ENCODE results near the gene CCDC8. TPM values are rescaled to one million over a fixed set of nuclear protein-coding genes. Genes with fewer than 3 reads are reported as not detected.
"Not testable (repeated sequence)": the region's sequence is repeated elsewhere in the genome, so short reads cannot be mapped to it uniquely, and the experiment has no call there.

The CCDC8 gene
- total and polyA plus RNA-seq, 5 donors, result 28.8 to 54.6 (median 48.4) TPM

DNA sequence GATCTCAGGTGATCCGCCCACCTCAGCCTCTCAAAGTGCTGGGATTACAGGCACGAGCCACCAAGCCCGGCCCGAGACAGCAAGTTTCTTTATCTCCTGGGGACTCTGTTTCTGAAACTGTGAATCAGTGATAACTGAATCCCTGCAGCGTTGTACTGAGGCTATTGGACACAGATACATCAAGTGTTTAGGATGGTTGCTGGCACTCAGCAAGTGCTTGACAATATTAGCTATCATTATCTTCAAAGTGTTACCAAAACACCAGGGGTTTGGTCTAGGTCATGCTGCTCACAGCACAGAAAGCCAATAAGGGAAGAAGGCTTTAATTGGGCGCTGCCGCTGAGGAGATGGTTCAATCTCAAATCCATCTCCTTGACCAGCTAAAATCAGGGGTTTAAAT is 35.9 kb upstream of the CCDC8 start:
- intact Hi-C loops (cut with DNase I), result loop anchor here in 1 of 4 donors (5.0 kb wide), 1 partner anchor 33 kb away; no protein-coding TSS in a partner anchor
- DNase-seq, result no peak
- peak; percentile 49 to 56 for ATAC-seq
- Histone ChIP-seq H3K27ac (ENCODE audit: low read length) (no peak overlapping the region), H3K27me3 (ENCODE audit: control insufficient read depth, insufficient read depth) (no peaks in the 10 kb centered on the region), H3K9me3 (ENCODE audit: control insufficient read depth, low read length) (no peaks in the 10 kb centered on the region), H3K4me3 (ENCODE audit: low read length) (no peak overlapping the region), H3K4me1 (ENCODE audit: control insufficient read depth, insufficient read depth, low read length) (no peaks in the 10 kb centered on the region)
- 39% methylated on average over 7 of the region's 7 CpGs for WGBS

DNA sequence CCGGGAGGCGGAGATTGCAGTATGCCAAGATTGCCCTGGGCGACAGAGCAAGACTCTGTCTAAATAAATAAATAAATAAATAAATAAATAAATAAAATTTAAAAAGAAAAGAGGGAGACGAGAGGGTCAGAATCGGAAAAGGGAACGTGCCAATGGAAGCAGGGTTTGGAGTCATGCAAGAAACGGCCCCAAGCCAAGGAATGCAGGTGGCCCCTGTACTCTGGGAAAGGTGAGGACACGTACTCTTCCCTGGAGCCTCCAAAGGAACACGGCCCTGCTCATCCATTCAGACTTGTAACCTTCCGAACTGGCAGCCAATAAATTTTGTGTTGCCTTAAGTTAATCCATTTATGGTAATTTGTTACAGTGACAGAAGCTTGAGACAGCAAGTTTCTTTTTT is 35.2 kb upstream of the CCDC8 start:
- DNase-seq, result no peak
- no peak overlapping the region for H3K27ac ChIP-seq (ENCODE audit: low read length)
- whole genome bisulfite sequencing, result 80% methylated on average over 10 of the region's 10 CpGs
- ATAC-seq, result no peak
- intact Hi-C loops (cut with DNase I), result loop anchor here in 1 of 4 donors (5.0 kb wide), 1 partner anchor 34 kb away; no protein-coding TSS in a partner anchor
- no peaks in the 10 kb centered on the region for H3K4me1 ChIP-seq (ENCODE audit: control insufficient read depth, insufficient read depth, low read length)
- no peak overlapping the region for H3K4me3 ChIP-seq (ENCODE audit: low read length)
- no peaks in the 10 kb centered on the region for H3K9me3 ChIP-seq (ENCODE audit: control insufficient read depth, low read length)
- no peaks in the 10 kb centered on the region for H3K27me3 ChIP-seq (ENCODE audit: control insufficient read depth, insufficient read depth)

DNA sequence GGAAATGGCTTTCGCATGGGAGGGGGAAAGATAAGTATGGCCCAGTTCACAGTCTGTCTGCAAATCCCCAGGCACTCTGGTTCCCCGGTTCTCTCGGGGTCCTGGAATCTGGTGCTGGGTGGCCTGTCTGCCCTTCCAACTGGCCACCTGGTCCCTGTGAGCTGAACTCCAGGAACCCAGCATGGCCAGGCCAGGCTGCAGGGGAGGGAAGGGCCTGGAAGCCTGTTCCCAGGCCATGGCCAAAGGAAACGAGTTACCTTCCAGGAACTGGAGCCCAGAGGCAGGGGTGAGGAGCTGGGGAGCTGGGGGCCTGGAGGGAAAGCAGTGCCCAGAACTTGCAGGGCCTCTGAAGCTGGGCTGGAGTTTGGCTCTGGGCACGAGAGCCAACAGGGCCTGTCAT is 34.5 kb upstream of the CCDC8 start:
- WGBS, result 43% methylated on average over 5 of the region's 5 CpGs
- ATAC-seq, result peak; percentile 38 to 82
- no peak overlapping the region for H3K4me3 ChIP-seq (ENCODE audit: low read length)
- no peaks in the 10 kb centered on the region for H3K27me3 ChIP-seq (ENCODE audit: control insufficient read depth, insufficient read depth)
- no peak overlapping the region for H3K27ac ChIP-seq (ENCODE audit: low read length)
- H3K4me1 ChIP-seq (ENCODE audit: control insufficient read depth, insufficient read depth, low read length), result no peaks in the 10 kb centered on the region
- peak; percentile 31 to 88 (median 86) for DNase-seq
- intact Hi-C loops (cut with DNase I), result loop anchor here in 1 of 4 donors (5.0 kb wide), 1 partner anchor 34 kb away; no protein-coding TSS in a partner anchor
- no peaks in the 10 kb centered on the region for H3K9me3 ChIP-seq (ENCODE audit: control insufficient read depth, low read length)

DNA sequence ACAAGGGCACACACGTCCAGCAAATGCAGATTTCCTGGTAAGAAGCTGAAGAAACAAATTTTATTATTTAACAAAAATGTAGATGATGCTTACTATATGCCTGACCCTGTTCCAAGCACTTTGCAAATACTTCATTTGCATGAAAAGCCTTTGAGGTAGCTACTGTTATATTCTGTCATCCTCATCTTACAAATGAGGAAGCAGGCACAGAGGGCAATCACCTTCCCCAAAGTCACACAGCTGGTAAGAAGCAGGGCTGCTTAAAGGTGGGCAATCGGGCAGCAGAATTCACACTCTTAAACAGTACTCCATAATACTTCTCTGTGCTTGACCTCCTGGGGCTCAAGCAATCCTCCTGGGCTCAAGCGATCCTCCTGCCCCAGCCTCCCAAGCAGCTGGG is 33.6 kb upstream of the CCDC8 start:
- intact Hi-C loops (cut with DNase I), result loop anchor here in 1 of 4 donors (5.0 kb wide), 1 partner anchor 35 kb away; no protein-coding TSS in a partner anchor
- H3K9me3 ChIP-seq (ENCODE audit: control insufficient read depth, low read length), result no peaks in the 10 kb centered on the region
- no peak overlapping the region for H3K4me3 ChIP-seq (ENCODE audit: low read length)
- H3K27ac ChIP-seq (ENCODE audit: low read length), result no peak overlapping the region
- no peak for ATAC-seq
- 54% methylated on average over 3 of the region's 3 CpGs for WGBS
- no peak for DNase-seq
- H3K4me1 ChIP-seq (ENCODE audit: control insufficient read depth, insufficient read depth, low read length), result peaks cover 4% of the 10 kb centered on the region
- no peaks in the 10 kb centered on the region for H3K27me3 ChIP-seq (ENCODE audit: control insufficient read depth, insufficient read depth)

DNA sequence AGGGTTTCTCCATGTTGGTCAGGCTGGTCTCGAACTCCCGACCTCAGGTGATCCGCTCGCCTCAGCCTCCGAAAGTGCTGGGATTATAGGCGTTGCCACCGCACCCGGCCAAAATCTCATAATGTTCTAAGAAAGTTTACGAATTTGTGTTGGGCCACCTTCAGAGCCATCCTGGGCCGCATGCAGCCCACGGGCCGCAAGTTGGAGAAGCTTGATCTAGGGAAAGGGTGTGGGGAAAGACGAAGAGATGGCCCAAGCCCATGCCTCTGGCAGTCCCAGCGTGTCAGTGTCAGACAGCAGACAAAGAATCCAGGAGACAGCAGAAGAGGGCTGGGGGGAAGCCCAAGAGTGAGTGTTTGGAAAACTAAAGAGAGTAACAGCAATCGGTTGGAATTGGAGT is 32.7 kb upstream of the CCDC8 start:
- no peak for ATAC-seq
- 84% methylated on average over 15 of the region's 15 CpGs for WGBS
- H3K27ac ChIP-seq (ENCODE audit: low read length), result no peak overlapping the region

DNA sequence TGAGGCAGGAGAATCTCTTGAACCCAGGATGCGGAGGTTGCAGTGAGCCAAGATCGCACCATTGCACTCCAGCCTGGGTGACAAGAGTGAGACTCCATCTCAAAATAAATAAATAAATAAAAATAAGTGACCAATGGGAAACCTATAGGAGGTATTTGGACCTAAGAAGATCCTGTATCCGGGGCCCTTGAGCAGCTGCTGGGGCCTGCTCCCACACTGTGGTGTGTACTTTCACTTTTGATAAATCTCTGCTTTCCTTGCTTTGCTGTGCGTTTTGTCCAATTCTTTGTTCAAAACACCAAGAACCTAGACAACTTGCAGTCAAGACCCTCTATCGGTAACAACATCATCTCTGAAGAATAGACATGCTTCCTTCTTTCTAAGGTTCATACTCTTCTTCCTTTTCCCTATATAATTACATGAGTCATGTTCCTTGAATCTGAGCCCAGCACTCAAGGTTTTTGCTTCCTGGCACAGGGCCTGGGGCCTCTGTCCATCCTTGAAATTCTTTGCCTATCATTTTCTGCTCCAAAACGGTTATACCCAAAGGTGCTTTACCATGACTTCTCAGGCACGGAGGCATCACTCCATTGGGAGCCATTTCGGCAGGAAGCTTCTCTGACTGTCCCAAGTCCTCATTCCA is 29.6 kb upstream of the CCDC8 start:
- Histone ChIP-seq H3K4me3 (ENCODE audit: low read length) (no peak overlapping the region), H3K27ac (ENCODE audit: low read length) (no peak overlapping the region), H3K4me1 (ENCODE audit: control insufficient read depth, insufficient read depth, low read length) (peaks cover 4% of the 10 kb centered on the region), H3K27me3 (ENCODE audit: control insufficient read depth, insufficient read depth) (no peaks in the 10 kb centered on the region), H3K9me3 (ENCODE audit: control insufficient read depth, low read length) (no peaks in the 10 kb centered on the region)
- ATAC-seq, result peak in 1 of 2 donors; percentile 48
- DNase-seq, result peak in 1 of 3 donors; percentile 73
- 46% methylated on average over 8 of the region's 8 CpGs for WGBS
- intact Hi-C loops (cut with DNase I), result no loop called here

More for the DNA sequence above, 32.7 kb upstream of the CCDC8 start:
- H3K4me3 ChIP-seq (ENCODE audit: low read length), result no peak overlapping the region
- no peaks in the 10 kb centered on the region for H3K9me3 ChIP-seq (ENCODE audit: control insufficient read depth, low read length)
- peaks cover 4% of the 10 kb centered on the region for H3K4me1 ChIP-seq (ENCODE audit: control insufficient read depth, insufficient read depth, low read length)
- no peak for DNase-seq
- intact Hi-C loops (cut with DNase I), result loop anchor here in 1 of 4 donors (5.0 kb wide), 1 partner anchor 36 kb away; no protein-coding TSS in a partner anchor
- H3K27me3 ChIP-seq (ENCODE audit: control insufficient read depth, insufficient read depth), result no peaks in the 10 kb centered on the region

DNA sequence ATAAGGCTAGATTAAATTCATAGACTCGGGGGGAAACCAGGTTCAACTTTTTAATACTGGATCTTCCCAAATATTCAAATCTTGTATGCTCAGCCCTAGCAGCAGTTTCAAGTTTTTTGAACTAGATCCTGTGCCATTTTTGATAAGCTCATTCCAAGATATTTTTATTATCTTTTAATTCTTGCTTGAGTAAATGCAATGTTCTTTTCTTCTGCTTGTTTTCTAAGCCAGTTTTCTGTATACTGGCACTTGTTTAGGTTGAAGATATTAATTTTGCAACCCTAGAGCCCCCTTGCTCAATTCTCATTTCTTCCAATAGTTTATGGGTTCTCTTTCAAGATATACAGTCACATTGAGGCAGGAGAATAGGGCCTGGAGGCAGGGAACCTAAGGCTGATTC is 28.5 kb upstream of the CCDC8 start:
- ATAC-seq (peak; percentile 34 to 65), DNase-seq (no peak)
- no peak overlapping the region for H3K27ac ChIP-seq (ENCODE audit: low read length)
- no peaks in the 10 kb centered on the region for H3K27me3 ChIP-seq (ENCODE audit: control insufficient read depth, insufficient read depth)
- H3K4me1 ChIP-seq (ENCODE audit: control insufficient read depth, insufficient read depth, low read length), result peaks cover 4% of the 10 kb centered on the region
- no peaks in the 10 kb centered on the region for H3K9me3 ChIP-seq (ENCODE audit: control insufficient read depth, low read length)
- WGBS, result 45% methylated on average over 1 of the region's 1 CpG
- no peak overlapping the region for H3K4me3 ChIP-seq (ENCODE audit: low read length)
- intact Hi-C loops (cut with DNase I), result no loop called here

DNA sequence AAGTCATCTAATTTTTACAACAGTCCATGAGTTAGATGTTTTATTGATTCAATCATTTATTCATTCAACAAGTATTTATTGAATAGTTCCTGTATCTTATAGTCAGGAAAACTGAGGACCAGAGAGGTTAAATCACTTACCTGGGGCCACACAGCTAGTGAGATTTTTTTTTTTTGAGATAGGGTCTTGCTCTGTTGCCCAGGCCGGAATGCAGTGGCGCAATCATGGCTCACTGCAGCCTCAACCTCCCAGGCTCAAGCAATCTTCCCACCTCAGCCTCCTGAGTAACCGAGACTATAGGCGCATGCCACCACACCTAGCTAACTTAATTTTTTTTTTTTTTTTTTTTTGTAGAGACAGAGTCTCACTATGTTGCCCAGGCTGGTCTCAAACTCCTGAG is 22.3 kb upstream of the CCDC8 start:
- 97% methylated on average over 4 of the region's 4 CpGs for WGBS
- H3K9me3 ChIP-seq (ENCODE audit: control insufficient read depth, low read length); ATAC-seq; H3K27ac ChIP-seq (ENCODE audit: low read length); H3K4me3 ChIP-seq (ENCODE audit: low read length); intact Hi-C loops (cut with DNase I); H3K27me3 ChIP-seq (ENCODE audit: control insufficient read depth, insufficient read depth); DNase-seq; H3K4me1 ChIP-seq (ENCODE audit: control insufficient read depth, insufficient read depth, low read length): not testable (repeated sequence)

DNA sequence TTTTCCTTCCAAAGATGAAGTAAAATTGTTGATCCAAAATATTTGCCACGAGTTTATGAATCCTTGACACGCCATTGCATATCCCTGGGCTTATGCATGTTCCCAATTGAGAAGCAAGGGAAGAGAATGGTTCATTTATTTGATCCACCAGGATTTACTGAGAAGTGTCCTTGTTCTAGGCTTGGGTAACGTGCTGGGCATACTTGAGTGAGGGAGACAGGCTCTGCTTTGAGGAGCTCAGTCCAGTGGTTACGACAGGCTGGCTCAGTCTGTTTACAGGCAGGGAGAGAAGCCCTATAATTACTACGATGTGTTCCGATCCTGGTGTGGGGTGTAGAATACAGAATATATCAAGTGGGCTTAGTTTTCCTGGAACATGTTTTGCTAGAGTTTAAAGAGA is 21.6 kb upstream of the CCDC8 start:
- intact Hi-C loops (cut with DNase I), result no loop called here
- WGBS, result 54% methylated on average over 6 of the region's 6 CpGs
- Histone ChIP-seq H3K4me3 (ENCODE audit: low read length) (no peak overlapping the region), H3K9me3 (ENCODE audit: control insufficient read depth, low read length) (no peaks in the 10 kb centered on the region), H3K27me3 (ENCODE audit: control insufficient read depth, insufficient read depth) (no peaks in the 10 kb centered on the region), H3K4me1 (ENCODE audit: control insufficient read depth, insufficient read depth, low read length) (no peaks in the 10 kb centered on the region), H3K27ac (ENCODE audit: low read length) (no peak overlapping the region)
- ATAC-seq (no peak), DNase-seq (no peak)

DNA sequence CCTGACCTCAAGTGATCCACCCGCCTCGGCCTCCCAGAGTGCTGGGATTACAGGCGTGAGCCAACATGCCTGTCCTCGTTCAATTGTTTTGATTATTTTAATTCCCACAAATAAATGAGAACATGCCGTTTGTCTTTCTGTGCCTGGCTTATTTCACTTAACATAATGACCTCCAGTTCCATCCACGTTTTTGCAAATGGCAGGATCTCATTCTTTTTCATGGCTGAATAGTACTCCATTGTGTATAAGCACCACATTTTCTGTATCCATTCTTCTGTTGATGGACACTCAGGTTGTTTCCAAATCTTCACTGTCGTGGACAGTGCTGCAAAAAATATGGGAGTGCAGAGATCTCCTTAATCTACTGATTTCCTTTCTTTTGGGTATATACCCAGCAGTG is 20.1 kb upstream of the CCDC8 start:
- H3K27ac ChIP-seq (ENCODE audit: low read length); DNase-seq; intact Hi-C loops (cut with DNase I); H3K4me3 ChIP-seq (ENCODE audit: low read length); H3K27me3 ChIP-seq (ENCODE audit: control insufficient read depth, insufficient read depth); ATAC-seq; H3K9me3 ChIP-seq (ENCODE audit: control insufficient read depth, low read length); H3K4me1 ChIP-seq (ENCODE audit: control insufficient read depth, insufficient read depth, low read length): not testable (repeated sequence)
- WGBS, result 72% methylated on average over 7 of the region's 7 CpGs

DNA sequence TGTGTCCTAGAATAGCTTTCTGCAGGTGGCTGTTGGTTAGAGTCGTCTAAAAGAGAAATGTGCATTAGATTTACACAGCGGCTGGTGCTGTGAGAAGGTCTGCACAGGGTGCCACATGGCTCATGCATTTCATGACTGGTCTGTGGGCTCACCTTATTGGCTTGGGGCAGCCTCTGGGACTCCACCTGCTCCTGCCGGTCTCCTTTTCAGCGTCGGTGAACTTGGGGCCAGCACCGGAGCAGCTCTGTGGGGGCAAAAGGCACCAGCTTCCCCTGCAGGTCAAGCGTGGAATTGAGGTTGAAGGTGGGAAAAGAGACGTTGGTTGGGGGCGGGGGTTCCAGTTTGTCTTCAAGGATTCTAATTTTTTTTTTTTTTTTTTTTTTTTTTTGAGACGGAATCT is 18.5 kb upstream of the CCDC8 start:
- Histone ChIP-seq H3K4me3 (ENCODE audit: low read length) (no peak overlapping the region), H3K27ac (ENCODE audit: low read length) (no peak overlapping the region), H3K27me3 (ENCODE audit: control insufficient read depth, insufficient read depth) (no peaks in the 10 kb centered on the region), H3K9me3 (ENCODE audit: control insufficient read depth, low read length) (no peaks in the 10 kb centered on the region), H3K4me1 (ENCODE audit: control insufficient read depth, insufficient read depth, low read length) (no peaks in the 10 kb centered on the region)
- intact Hi-C loops (cut with DNase I), result no loop called here
- ATAC-seq (no peak), DNase-seq (no peak)
- 60% methylated on average over 10 of the region's 10 CpGs for WGBS

All from right cardiac atrium (tissue), 5 donors.